ENCODE data around the gene TMEM52.

The TMEM52 gene

GRCh38 chr1:1918901-1919303, at the start of gene TMEM52:
Gene TMEM52 (minus strand): TSS chr1:1919279. CDS start chr1:1919265, 14 bp downstream.
- no peak for DNase-seq

DNA sequence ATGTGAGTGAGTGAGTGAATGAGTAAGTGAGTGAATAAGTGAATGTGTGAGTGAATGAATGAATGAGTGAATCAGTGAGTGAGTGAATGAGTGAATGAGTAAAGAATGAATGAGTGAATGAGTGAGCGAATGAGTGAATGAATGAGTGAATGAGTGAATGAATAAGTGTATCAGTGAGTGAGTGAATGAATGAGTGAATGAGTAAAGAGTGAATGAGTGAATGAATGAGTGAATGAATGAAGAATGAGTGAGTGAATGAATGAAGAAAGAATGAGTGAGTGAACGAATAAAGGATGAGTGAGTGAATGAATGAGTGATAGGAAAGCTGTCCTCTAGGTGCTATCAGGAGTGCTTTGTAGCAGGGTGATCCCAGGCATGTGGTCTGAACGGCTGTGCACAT, 48.8 kb upstream of the TMEM52 start:
- no peak for DNase-seq

DNA sequence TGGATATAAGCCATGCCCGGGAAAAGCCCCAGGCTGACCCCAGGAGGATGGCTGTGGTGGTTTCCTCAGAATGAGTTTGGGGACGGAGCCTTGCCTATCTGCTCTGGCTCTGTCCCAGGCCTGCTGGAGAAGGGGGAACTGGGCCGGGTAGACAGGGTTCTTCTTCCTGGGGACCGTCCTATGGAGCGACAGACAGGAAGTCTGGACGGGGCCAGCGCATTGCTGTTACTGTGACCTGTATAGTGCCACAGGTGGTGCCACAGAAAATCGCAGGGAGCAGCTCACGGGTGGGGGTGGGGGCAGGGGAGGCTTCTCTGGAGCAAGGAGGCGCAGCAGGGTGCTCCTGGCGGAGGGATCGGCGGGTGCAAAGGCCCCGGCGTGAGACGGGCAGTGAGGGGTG, 48.1 kb upstream of the TMEM52 start:
- DNase-seq: no peak

DNA sequence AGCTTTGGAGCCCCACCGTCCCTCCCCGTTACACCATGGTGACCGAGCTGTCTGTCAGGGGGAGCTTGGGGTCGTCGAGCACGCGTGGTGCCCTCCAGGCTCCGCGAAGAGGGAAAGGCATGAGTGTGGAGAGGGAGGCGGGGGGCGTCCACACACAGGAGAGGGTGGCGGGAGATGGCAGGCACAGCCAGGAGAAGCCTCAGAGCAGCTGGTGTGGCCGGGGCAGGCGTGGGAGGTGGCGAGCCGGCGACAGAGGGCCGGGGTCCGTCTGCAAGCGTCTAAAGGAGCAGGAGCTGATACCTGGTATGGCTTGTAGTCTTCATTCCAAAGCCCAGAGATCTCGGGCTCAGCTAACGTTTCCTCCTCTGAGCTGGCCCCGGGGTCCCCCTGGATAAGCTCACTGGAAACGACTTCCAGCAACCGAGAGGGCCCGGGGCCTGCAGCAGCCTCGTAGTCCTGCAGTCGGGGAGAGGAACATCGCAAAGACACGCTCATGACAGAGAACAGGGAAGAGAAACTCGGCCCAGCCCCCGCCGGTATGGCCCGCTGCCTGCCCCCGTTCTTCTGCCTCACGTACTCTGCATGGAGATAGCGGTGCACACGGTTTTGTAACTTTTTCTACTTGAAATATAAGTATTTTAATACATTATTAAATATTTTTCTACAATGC, 47.1 kb upstream of the TMEM52 start:
- DNase-seq: no peak

DNA sequence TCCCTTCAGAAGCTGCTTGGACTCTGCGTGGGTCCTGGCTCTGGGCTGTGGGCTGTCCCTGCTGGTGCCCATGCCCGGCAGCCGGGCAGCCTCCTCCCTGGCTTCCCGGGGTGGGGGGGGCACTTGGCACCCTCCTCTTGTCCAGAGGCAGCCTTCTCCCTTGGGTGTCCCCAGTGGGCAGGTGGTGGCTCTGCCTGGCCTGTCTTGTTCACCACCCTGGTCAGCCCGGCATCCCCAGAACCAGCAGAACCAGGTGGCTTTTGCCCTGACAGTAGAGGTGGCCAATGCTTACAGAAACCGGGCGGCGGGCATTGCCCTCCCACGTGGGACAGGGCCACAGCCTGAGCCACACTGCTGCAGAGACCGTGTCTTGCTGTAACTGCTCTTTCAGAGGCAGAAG, 46.5 kb upstream of the TMEM52 start:
- DNase-seq: no peak

DNA sequence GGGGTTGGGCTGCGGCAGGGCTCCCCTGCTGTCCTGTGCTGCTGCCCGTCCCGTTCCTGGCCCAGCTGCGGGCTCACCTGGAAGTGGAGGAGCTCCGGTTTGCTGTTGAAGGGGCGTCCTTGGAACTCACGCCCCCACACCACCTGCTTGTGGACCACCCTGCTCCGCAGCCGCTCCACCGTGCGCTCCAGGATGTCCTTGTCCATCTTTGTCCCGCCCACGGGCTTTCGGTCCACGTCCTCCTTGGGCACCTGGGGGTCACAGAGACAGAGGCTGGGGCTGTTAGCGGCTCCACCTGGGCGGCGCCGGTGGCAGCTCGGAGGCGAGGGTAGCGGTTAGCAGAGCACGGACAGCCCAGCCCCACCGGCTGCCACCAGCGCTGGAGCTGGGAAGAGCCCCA, 45.7 kb upstream of the TMEM52 start:
- no peak for DNase-seq

GRCh38 chr1:1963570-1963969, 44.5 kb upstream of the TMEM52 start:
- DNase-seq: no peak

DNA sequence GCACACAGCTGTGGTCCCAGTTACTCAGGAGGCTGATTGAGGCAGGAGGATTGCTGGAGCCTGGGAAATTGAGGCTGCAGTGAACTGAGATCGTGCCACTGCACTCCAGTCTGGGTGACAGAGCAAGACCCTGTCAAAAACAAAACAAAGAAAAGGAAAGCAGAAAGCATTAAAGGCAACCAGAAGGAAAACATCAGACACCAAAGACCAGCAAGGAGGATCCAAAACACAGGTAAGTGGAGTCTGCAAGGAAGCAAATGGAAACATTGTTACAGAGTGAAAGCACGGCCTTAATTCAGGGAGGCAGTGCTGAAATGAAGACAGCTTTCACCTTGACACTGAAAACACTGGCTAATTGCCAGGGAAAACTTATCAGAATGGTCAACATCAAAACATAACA, 43.7 kb upstream of the TMEM52 start:
- DNase-seq: no peak

DNA sequence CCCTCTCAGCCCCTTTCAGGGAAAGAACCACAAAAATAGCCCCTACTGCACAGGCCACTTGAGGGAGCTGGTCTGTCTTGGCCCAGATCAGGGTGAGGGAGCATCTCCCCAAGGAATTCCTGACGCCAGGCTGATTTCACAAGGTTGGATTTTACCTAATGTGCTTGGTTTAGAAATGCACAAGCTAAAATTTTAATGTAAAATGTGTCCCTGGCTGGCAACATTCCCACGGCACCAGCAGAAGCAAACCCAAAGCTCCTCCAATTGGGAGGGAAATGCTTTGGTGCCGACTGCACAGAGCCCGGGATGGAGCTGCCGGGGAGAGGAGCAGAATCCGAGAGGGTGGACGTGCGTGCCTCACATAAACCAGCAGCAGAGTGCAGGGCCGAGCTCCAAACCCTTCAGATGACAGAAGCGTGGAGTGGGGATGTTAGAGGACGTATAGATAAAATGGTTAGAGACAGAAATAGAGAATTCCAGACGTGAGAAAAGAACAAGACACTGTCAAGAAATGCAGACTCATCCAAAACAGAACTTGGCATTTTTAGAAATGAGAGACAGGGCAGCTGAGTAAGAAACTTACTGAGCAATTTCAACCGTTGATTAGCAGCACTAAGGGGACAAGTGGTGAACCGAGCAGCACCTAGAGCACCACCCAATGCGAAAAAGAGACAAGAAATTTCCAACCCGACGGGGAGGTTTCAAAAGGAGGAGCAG, 41.6 kb upstream of the TMEM52 start:
- DNase-seq: no peak

DNA sequence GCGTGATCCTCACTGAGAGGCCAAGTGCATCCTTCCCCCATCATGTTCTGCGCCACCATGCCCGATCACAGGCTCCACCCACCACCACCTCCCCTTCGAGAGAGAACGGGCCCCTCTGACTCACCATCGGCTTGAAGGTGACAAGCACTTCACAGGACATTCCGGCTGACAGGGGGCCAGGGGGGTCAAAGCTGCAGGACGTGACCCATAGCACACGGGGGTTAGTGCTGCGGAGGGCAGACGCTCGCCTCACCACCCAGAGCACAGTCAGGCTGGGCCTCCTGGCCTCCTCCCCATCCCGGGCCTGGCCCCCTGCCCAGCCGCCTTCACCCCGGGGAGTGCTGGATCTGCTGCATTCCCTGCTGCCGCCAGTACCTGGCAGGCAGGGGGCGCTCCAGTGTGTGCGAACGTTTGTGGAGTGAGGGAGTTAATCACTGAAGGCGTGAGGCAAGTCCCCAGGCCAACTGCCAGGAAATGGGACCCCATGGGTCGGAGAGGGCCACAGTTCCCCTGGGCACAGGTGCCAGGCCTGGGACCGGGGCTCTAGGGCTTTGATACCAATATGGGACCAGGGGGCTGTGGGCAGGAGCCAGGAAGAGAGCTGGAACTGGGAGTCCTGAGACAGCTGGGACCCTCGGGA, 40.9 kb upstream of the TMEM52 start:
- peak; percentile 85 for DNase-seq

GRCh38 chr1:1959459-1959839, 40.4 kb upstream of the TMEM52 start:
- no peak for DNase-seq

GRCh38 chr1:1958071-1958541, 39.0 kb upstream of the TMEM52 start:
- DNase-seq: no peak

GRCh38 chr1:1957533-1957961, 38.5 kb upstream of the TMEM52 start:
- no peak for DNase-seq

DNA sequence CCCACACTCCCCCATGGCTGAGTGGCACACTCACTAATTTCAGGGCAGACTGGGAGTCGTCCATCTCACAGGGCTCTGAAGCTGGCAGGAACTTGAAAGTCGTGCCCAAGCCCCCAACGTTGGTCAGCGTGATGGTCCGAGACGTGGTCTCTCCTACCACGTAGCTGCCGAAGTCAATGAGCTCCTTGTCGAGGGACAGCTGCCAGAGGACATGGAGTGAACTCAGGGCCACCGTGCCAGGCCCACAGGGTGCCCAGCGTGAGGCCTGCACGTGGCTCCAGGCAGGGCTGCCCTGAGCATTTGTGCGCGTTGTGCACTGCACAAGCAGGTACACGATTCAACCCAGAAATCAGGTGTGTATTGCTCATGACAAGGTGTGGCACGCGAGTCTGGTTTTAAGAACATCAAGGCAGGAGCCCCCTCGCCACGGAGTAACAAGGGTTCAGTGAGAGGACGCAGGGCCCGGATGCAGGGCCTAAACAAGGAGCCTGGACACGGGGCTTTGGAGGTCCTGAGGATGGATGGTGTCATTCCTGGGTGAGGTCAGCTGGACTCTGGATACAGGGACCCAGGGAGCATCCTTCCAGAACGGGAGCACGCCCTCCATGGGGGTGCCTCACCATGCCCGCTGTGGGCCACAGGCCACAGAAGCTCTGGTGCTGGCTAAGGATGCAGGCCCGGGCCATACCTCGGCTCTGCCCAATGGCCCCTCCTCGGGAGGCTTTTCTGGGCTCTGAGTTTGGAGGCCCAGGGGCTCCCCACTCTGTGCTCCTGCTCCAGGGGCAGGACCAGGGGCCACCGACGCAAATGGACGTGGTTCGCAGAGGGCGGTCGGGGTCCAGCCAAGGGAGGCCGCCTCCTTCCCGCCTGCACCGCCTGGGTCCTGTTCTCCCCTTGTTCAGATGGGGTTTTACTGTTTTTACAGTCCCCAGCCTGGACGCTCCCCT, 37.8 kb upstream of the TMEM52 start:
- DNase-seq: no peak

GRCh38 chr1:1956101-1956500, 37.0 kb upstream of the TMEM52 start:
- no peak for DNase-seq

GRCh38 chr1:1955621-1956094, 36.6 kb upstream of the TMEM52 start:
- DNase-seq: no peak

DNA sequence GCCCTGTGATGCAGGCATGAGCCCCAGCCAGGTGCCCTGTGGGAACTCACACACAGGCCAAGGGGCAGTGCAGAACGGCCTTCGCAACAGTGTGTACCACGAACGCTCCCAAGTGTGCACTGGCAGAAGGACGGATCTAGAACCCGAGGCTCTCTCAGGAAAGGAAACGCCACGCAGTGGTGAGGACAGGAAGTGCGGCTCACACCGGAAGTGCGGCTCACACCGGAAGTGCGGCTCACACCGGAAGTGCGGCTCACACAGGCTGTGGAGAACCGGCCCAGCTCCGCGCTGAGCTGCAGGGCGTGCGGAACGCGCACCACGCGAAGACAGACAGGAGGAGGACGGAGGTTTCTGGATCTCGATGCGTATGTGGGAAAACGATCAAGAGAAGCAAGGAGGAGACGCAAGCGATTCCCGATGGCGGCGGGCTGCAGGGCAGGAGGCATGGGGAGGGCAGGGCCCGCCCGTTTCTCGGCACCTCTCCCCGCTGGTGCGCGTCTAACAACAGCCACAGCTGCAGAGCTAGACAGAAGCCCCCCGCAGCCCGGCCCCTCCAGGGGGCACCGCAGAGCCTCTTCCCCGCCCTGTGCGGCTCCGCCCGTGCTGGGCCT, 35.9 kb upstream of the TMEM52 start:
- no peak for DNase-seq

DNA sequence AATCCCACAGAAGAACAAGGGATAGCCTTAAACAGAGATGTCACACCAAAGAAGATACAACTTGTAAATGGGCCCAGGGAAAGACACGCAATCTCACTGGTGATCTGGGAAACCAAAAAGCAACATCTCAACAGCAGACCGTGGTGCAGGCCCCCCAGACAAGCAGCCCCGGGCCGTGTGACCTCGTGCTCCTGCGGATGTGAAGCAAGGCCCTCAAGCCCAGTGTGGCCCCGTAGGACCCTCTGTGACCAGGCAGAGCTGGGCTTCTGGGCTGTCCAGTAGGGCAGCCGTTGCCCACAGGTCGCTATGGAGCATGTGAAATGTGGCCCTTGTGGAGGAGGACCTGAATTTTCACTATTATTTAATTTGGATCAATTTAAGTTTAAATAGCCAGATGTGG, 34.9 kb upstream of the TMEM52 start:
- DNase-seq: no peak

- no peak for DNase-seq
These were observed 31.9 kb upstream of the TMEM52 start for GRCh38 chr1:1950940-1951339.

DNA sequence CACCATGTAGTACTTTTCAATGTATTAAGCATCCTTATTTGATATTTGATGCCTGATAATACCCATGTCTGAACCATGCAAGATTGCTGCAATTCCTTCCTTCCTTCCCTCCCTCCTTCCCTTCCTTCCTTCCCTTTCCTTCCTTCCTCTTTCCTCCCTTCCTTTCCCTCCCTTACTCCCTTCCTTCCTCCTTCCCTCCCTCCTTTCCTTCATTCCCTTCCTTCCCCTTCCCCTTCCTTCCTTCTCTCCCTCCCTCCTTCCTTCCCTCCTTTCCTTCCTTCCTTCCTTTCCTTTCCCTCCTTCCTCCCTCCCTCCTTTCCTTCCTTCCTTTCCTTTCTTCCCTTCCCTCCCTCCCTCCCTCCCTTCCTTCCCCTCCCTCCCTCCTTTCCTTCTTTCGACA, 29.7 kb upstream of the TMEM52 start:
- DNase-seq: no peak

DNA sequence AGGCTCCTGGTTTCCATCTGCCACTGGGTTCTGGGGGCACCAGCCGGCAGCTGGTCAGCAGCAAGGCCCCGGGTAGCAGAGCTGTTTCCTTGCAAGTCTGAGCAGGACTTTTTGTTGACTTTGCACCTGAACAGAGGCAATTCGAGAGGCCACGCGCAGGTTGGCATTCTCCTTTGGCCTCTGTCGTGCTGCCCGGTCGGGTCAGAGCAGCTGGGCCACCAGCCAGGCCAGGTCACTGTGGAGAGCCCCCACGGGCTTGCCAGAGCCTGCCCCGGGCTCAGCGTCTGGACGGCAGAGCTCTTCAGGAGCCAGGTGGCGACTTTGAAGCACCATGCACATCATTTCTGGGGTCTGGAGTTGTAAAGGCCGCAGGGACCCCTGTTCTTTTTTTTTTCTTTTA, 28.4 kb upstream of the TMEM52 start:
- no peak for DNase-seq

GRCh38 chr1:1946540-1946939, 27.5 kb upstream of the TMEM52 start:
- no peak for DNase-seq
